ENCODE data around the gene TFPT. TPM values are rescaled to one million over a fixed set of nuclear protein-coding genes. Genes with fewer than 3 reads are reported as not detected.

TFPT gene, protein sequence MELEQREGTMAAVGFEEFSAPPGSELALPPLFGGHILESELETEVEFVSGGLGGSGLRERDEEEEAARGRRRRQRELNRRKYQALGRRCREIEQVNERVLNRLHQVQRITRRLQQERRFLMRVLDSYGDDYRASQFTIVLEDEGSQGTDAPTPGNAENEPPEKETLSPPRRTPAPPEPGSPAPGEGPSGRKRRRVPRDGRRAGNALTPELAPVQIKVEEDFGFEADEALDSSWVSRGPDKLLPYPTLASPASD
- total RNA-seq (1 to 10 TPM; 2.4 to 4.9 TPM), polyA plus RNA-seq (1 to 10 TPM; 3.5 to 5.6 TPM)

GRCh38 chr19:54115109-54116063 lies at the start of gene TFPT, which contains the start of gene PRPF31:
TFPT (minus strand) TSS chr19:54115657; CDS start chr19:54115269, 388 bp downstream.
PRPF31 (plus strand) TSS chr19:54115754; CDS start chr19:54118279, 2,525 bp downstream.
- peaks cover 3 to 20% (median 17%) of the 10 kb centered on the region in 4 donors for H3K4me1 ChIP-seq (ENCODE audit: control insufficient read depth in 4 of 4, insufficient read depth in 4 of 4, low read length in 3 of 4)
- H3K27me3 ChIP-seq (ENCODE audit: control insufficient read depth in 4 of 4, insufficient read depth in 4 of 4, low read length in 3 of 4), result no peaks in the 10 kb centered on the region
- H3K27ac ChIP-seq (ENCODE audit: low read depth in 1 of 2, low read length in 2 of 2), result peak within 1 kb of the TSS; percentile 87 to 90
- peak within 1 kb of the TSS; percentile 68 to 69 for H3K9ac ChIP-seq (ENCODE audit: low read depth in 1 of 2, low read length in 2 of 2)
- no peaks in the 10 kb centered on the region for H3K9me3 ChIP-seq (ENCODE audit: control insufficient read depth in 4 of 4, low read length in 3 of 4)
- WGBS, result under 1% methylated on average over 60 of the region's 60 CpGs
- peak; percentile 95 for DNase-seq (ENCODE audit: low spot score)
- H3K4me3 ChIP-seq (ENCODE audit: low read depth in 1 of 3, low read length in 3 of 3), result peak within 1 kb of the TSS; percentile 62 to 98 (median 94)
- TF ChIP-seq HNF4A (conservative IDR thresholded peaks at IDR 0.05) (peak in 1 of 2 donors; percentile 25), NR2F2 (IDR thresholded peaks at IDR 0.05) (peak; percentile 60), SP1 (IDR thresholded peaks at IDR 0.05) (peak; percentile 96), HNF4G (IDR thresholded peaks at IDR 0.05) (no peak), JUND (IDR thresholded peaks at IDR 0.05) (peak in 1 of 2 donors; percentile 42), YY1 (IDR thresholded peaks at IDR 0.05) (peak; percentile 97), RAD21 (IDR thresholded peaks at IDR 0.05) (no peak), RXRA (IDR thresholded peaks at IDR 0.05) (peak; percentile 51 to 60), FOXA1 (IDR thresholded peaks at IDR 0.05) (peak; percentile 82), TAF1 (conservative IDR thresholded peaks at IDR 0.05) (no peak), GABPA (IDR thresholded peaks at IDR 0.05 in 1 of 2, conservative IDR thresholded peaks at IDR 0.05 in 1 of 2) (peak; percentile 65 to 90), EGR1 (IDR thresholded peaks at IDR 0.05; ENCODE audit: low read depth in 2 of 2) (peak in 1 of 2 donors; percentile 90), MAX (IDR thresholded peaks at IDR 0.05) (peak; percentile 93), FOXA2 (IDR thresholded peaks at IDR 0.05) (peak; percentile 60)
- TF ChIP-seq, protein P1, sequence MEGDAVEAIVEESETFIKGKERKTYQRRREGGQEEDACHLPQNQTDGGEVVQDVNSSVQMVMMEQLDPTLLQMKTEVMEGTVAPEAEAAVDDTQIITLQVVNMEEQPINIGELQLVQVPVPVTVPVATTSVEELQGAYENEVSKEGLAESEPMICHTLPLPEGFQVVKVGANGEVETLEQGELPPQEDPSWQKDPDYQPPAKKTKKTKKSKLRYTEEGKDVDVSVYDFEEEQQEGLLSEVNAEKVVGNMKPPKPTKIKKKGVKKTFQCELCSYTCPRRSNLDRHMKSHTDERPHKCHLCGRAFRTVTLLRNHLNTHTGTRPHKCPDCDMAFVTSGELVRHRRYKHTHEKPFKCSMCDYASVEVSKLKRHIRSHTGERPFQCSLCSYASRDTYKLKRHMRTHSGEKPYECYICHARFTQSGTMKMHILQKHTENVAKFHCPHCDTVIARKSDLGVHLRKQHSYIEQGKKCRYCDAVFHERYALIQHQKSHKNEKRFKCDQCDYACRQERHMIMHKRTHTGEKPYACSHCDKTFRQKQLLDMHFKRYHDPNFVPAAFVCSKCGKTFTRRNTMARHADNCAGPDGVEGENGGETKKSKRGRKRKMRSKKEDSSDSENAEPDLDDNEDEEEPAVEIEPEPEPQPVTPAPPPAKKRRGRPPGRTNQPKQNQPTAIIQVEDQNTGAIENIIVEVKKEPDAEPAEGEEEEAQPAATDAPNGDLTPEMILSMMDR (IDR thresholded peaks at IDR 0.05; ENCODE audit: low read depth, low read length, missing input control), result no peak
- TF ChIP-seq, protein P2, sequence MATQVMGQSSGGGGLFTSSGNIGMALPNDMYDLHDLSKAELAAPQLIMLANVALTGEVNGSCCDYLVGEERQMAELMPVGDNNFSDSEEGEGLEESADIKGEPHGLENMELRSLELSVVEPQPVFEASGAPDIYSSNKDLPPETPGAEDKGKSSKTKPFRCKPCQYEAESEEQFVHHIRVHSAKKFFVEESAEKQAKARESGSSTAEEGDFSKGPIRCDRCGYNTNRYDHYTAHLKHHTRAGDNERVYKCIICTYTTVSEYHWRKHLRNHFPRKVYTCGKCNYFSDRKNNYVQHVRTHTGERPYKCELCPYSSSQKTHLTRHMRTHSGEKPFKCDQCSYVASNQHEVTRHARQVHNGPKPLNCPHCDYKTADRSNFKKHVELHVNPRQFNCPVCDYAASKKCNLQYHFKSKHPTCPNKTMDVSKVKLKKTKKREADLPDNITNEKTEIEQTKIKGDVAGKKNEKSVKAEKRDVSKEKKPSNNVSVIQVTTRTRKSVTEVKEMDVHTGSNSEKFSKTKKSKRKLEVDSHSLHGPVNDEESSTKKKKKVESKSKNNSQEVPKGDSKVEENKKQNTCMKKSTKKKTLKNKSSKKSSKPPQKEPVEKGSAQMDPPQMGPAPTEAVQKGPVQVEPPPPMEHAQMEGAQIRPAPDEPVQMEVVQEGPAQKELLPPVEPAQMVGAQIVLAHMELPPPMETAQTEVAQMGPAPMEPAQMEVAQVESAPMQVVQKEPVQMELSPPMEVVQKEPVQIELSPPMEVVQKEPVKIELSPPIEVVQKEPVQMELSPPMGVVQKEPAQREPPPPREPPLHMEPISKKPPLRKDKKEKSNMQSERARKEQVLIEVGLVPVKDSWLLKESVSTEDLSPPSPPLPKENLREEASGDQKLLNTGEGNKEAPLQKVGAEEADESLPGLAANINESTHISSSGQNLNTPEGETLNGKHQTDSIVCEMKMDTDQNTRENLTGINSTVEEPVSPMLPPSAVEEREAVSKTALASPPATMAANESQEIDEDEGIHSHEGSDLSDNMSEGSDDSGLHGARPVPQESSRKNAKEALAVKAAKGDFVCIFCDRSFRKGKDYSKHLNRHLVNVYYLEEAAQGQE (IDR thresholded peaks at IDR 0.05), result peak; percentile 69
- TF ChIP-seq, protein P3, sequence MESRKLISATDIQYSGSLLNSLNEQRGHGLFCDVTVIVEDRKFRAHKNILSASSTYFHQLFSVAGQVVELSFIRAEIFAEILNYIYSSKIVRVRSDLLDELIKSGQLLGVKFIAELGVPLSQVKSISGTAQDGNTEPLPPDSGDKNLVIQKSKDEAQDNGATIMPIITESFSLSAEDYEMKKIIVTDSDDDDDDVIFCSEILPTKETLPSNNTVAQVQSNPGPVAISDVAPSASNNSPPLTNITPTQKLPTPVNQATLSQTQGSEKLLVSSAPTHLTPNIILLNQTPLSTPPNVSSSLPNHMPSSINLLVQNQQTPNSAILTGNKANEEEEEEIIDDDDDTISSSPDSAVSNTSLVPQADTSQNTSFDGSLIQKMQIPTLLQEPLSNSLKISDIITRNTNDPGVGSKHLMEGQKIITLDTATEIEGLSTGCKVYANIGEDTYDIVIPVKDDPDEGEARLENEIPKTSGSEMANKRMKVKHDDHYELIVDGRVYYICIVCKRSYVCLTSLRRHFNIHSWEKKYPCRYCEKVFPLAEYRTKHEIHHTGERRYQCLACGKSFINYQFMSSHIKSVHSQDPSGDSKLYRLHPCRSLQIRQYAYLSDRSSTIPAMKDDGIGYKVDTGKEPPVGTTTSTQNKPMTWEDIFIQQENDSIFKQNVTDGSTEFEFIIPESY (IDR thresholded peaks at IDR 0.05), result peak; percentile 98
- TF ChIP-seq, protein P4, sequence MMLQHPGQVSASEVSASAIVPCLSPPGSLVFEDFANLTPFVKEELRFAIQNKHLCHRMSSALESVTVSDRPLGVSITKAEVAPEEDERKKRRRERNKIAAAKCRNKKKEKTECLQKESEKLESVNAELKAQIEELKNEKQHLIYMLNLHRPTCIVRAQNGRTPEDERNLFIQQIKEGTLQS (IDR thresholded peaks at IDR 0.05), result peak; percentile 57
- peaks cover 2 to 25% (median 9%) of the 10 kb centered on the region in 4 donors for H3K36me3 ChIP-seq (ENCODE audit: control insufficient read depth in 4 of 4, insufficient read depth in 3 of 4, low read depth in 1 of 4, low read length in 3 of 4)
